Fibroblast of skin of right biceps (primary cell): ENCODE results near the gene HIF1A.
"Not testable (repeated sequence)": the region's sequence is repeated elsewhere in the genome, so short reads cannot be mapped to it uniquely, and the experiment has no call there.

Source experiments
- DNase-seq: peaks from one replicate; pipeline ENCODE4 v3.0.0-alpha.2; 2013

Gene HIF1A

GRCh38 chr14:61710853-61711817 lies 15.8 kb downstream of the HIF1A start:
- no peak for DNase-seq

DNA sequence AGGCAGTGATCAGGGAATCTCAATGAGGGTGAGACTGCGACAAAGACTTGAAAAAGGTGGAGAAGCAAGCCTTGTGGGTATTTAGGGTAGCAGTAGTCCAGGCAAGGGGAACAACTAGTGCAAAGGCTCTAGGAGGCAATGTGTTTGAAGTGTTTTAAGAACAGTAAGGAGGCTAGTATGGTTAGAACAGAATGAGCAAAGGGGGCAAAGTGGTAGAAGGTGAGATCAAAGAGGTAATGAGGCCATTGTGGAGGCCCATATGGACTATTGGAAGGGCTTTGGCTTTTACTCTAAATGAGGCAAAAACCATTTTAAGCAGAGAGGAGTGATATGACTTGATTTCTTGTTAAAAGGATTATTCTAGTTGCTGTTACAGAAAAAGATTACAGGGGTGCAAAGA lies 16.8 kb downstream of the HIF1A start:
- DNase-seq: no peak

GRCh38 chr14:61713724-61714437 lies 18.6 kb downstream of the HIF1A start:
- no peak for DNase-seq

DNA sequence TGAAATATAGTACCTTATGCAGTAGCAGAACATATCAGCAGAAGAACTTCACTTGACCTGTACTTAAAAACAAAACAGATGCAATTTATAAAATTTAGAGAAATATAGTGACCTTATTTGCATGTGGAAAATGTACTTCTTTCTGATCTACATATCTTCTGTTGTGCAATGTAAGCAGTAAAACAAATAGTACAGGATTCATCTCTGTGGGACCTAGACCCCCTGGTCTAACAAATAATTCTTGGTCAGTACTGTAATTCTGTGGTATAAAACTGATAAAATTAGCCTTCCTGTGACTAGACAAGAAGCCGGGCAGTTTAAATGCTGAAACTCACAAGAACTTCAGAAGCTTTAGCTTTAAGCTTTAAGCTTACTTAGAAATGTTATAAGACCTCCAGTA lies 21.6 kb downstream of the HIF1A start:
- DNase-seq: no peak

DNA sequence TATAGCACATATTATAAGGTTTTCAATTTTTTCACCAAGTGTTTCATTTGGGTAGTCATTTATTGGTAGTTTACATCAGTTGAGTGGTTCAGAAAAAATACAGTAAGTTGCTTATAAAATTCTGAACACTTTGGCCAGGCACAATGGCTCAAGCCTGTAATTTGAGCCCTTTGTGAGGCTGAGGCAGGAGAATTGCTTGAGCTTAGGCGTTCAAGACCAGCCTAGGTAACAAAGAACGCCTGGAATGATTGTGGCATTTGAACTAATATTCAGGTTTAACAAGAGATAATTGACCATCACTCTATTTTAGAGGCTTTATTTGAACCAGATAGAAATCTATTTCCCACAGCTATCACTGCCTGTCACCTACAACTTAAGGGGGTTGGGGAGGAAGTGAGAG lies 22.7 kb downstream of the HIF1A start:
- no peak for DNase-seq

DNA sequence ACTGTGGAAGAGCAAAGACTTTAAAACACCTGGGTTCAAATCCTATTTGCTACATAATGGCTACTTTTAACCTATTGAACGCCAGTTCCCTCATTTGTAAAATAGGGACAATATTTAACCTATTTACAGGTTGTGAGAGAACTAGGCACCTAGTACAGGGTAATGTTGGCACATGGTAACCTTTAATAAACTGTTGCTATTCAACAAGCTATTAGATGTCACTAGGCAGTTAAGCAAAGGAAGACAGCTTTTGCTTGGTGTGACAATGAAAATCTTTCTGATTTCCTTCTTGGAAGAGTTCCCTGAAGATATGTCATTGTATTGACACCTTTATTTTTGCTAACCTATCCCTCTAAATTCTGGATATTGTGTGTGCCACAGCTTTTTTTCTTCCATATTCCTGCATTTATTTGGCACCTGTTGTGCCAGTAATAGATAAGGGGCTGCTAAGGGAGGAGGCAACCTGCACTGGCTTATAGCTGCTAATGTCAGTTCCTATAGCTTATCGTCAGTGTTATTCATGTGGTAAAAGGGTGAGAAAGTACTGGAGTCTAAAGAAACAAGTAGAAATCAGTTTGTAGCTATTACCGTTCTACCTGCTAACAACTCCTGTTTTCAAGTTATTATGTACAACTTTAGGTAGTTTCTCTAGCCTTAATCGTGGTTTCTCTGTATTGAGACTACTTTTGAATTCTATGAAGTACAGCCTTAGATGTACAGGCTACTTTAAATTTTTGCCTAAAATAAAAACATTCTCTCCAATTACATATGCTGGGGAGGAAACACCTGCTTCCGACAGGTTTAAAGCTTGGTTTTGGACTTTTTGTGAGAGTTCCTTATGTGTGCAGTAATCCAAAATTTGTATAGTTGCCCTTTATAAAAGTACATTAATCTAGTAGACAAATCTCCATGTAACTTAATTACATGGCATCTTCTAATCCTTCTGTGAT lies 24.3 kb downstream of the HIF1A start:
- DNase-seq: no peak

GRCh38 chr14:61720294-61720661 lies 25.0 kb downstream of the HIF1A start:
- no peak for DNase-seq

- no peak for DNase-seq
These were observed 25.4 kb downstream of the HIF1A start for GRCh38 chr14:61720741-61721140.

DNA sequence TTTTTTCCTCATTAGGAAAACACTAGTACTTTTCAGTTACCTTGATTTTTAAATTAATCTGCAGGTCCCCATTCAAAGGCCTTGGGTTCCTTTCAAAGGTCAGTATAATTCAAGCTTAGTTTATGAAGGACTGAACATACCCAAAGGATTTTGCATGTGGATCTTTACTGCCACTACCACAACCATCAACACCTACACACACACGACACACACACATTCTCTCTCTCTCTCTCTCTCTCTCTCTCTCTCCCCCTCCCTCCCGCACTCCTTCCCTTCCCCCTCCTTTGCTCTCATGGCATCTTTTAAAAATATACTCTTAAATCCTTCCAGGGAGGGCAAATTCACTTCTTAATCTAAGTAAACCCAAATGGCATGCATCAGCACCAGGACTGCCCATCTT lies 28.8 kb downstream of the HIF1A start:
- no peak for DNase-seq

GRCh38 chr14:61726778-61727658 lies 31.7 kb downstream of the HIF1A start:
- DNase-seq: no peak

DNA sequence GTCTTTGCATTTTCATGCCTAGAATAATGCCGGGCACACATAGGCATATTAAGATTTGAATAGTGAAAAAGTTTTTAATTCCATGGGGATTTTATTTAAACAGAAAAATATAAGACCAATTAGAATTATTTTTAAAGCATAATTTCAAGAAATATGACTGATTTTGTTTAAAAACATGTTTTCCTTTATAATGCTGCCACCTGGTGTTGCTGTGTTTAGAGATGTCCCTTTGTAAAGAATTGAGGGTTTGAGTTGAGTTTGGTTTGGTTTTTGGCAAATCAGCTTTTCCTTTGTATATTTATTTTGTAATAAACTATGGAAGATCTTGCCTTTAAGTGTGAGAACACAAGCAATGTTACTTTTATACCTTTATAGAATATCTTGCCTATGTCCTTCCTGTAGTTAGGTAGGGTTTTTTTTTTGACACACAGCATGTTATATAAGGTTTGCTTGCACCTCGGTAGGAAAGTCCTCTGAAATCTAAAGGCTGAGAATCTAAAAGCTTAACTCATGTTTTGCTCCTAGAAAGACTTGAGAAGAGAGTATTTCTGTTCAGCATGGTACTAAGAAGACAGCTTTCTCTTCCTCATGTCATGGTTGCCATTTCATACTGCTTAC lies 35.6 kb downstream of the HIF1A start:
- no peak for DNase-seq

GRCh38 chr14:61733972-61734371 lies 38.7 kb downstream of the HIF1A start:
- DNase-seq: no peak

- DNase-seq: no peak
These were observed 41.4 kb downstream of the HIF1A start for GRCh38 chr14:61736751-61737150.

- no peak for DNase-seq
These were observed 42.6 kb downstream of the HIF1A start for GRCh38 chr14:61737915-61738314.

- no peak for DNase-seq
These were observed 43.8 kb downstream of the HIF1A start for GRCh38 chr14:61739133-61739532.

- DNase-seq: no peak
These were observed 47.1 kb downstream of the HIF1A start for GRCh38 chr14:61742371-61742770.

DNA sequence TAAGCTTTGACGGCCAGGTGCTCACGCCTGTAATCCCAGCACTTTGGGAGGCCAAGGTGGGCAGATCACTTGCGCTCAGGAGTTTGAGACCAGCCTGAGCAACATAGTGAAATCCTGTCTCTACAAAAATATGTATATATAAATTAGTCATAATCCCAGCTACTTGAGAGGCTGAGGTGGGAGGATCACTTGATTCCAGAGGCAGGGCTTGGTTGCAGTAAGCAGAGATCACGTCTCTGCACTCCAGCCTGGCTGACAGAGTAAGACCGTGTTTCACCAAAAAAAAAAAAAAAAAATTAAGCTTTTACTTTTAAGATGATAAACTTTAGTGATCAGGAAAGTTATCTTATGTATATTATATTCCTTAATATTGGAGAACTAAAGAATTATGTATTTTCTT lies 48.9 kb downstream of the HIF1A start:
- no peak for DNase-seq

- DNase-seq: not testable (repeated sequence)
These were observed 51.0 kb downstream of the HIF1A start for GRCh38 chr14:61746346-61746745.

GRCh38 chr14:61746881-61747280 lies 51.6 kb downstream of the HIF1A start:
- DNase-seq: no peak

DNA sequence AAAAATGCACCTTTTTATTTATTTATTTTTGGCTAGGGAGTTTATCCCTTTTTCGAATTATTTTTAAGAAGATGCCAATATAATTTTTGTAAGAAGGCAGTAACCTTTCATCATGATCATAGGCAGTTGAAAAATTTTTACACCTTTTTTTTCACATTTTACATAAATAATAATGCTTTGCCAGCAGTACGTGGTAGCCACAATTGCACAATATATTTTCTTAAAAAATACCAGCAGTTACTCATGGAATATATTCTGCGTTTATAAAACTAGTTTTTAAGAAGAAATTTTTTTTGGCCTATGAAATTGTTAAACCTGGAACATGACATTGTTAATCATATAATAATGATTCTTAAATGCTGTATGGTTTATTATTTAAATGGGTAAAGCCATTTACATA lies 52.0 kb downstream of the HIF1A start:
- no peak for DNase-seq

DNA sequence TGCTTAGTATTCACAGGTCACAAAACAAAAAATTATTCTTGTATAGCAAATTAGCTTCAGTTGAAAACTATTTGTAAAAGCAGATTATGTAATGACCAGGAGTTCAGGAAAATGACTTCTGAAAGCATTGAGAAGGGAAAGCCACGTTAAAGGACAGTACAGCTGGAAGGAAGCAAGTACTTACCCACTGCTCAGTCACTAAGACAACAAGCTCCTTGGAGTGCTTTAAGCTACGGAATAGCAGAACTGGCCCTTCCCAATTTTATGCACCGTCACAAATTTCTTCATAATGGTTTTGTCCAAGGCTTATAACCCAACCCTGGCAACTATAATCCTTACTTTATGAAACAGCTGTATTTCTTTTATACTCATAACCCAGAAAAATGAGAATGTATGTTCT lies 54.0 kb downstream of the HIF1A start:
- no peak for DNase-seq

DNA sequence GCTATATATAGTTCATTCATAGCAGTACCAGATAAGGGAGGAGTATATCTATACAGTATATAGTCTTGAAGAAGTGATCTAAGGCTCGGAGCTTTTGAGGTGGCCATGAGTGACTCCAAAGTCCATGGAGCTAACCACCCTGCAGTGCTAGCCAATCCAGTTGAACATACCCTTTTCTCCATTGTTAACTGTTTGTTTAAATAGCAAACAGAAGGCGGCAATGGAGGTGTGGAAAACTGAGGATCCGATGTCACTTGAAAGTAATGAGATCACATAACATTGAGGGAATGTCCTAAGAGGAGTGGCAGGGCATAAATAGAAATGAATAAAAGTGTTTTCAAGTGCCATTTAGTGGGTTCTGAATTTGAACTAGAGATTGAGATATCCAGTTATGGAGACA lies 54.6 kb downstream of the HIF1A start:
- DNase-seq: peak; percentile 23
